Thymus (tissue), 11 donors: Measurements from ENCODE around the gene ODF4. TPM values are rescaled to one million over a fixed set of nuclear protein-coding genes. Genes with fewer than 3 reads are reported as not detected.

Experiments used
- DNase-seq, 9 donors: peaks; one replicate each; pipeline ENCODE4 v3.0.0-alpha.2; 2013; ENCODE audit warnings: low spot score in 9 of 9, low read depth in 6 of 9, missing footprints in 1 of 9
- H3K27ac ChIP-seq, 2 donors: one replicate each; pipeline ENCODE4 v1.5.1; 2013; ENCODE audit warnings: control low read depth in 1 of 2, low read depth in 1 of 2, low read length in 1 of 2, mild to moderate bottlenecking in 1 of 2, moderate library complexity in 1 of 2
- H3K27me3 ChIP-seq, 2 donors: one replicate each; pipeline ENCODE4 v1.5.1; 2013; ENCODE audit warnings: low read length in 1 of 2; ENCODE audit not compliant: control insufficient read depth in 2 of 2, insufficient read depth in 1 of 2
- H3K36me3 ChIP-seq, 2 donors: one replicate each; pipeline ENCODE4 v1.5.1; 2013; ENCODE audit warnings: low read length in 1 of 2, mild to moderate bottlenecking in 1 of 2, moderate library complexity in 1 of 2; ENCODE audit not compliant: control insufficient read depth in 2 of 2, insufficient read depth in 2 of 2
- H3K4me1 ChIP-seq, 2 donors: one replicate each; pipeline ENCODE4 v1.5.1; 2013; ENCODE audit warnings: low read length in 2 of 2; ENCODE audit not compliant: control insufficient read depth in 2 of 2, insufficient read depth in 2 of 2
- H3K4me3 ChIP-seq, 2 donors: one replicate each; pipeline ENCODE4 v1.5.1; 2013; ENCODE audit warnings: low read length in 2 of 2, control low read depth in 1 of 2, mild to moderate bottlenecking in 1 of 2
- H3K9me3 ChIP-seq, 2 donors: one replicate each; pipeline ENCODE4 v1.5.1; 2013; ENCODE audit warnings: low read length in 1 of 2, mild to moderate bottlenecking in 1 of 2; ENCODE audit not compliant: control insufficient read depth in 2 of 2, insufficient read depth in 1 of 2
- WGBS: extraction: QIAGEN DNeasy Blood & Tissue Kit; methylation state at CpG from one replicate; pipeline ENCODE4 v1.1.7; 2013; 5-methylcytosine and 5-hydroxymethylcytosine counted together
- polyA plus RNA-seq: library from polyadenylated mRNA; stranded (reverse); fragments of 200-250 nt; gene quantifications from one replicate; pipeline ENCODE4 v1.2.3, GENCODE V29; 2013
- total RNA-seq: library from RNA; stranded (reverse); fragments of 120-200 nt; gene quantifications from one replicate; pipeline ENCODE4 v1.2.4, GENCODE V29; 2013
- donor health status: healthy.

Gene ODF4
- total and polyA plus RNA-seq, 2 donors, result 0.05 TPM; not detected in 1

DNA sequence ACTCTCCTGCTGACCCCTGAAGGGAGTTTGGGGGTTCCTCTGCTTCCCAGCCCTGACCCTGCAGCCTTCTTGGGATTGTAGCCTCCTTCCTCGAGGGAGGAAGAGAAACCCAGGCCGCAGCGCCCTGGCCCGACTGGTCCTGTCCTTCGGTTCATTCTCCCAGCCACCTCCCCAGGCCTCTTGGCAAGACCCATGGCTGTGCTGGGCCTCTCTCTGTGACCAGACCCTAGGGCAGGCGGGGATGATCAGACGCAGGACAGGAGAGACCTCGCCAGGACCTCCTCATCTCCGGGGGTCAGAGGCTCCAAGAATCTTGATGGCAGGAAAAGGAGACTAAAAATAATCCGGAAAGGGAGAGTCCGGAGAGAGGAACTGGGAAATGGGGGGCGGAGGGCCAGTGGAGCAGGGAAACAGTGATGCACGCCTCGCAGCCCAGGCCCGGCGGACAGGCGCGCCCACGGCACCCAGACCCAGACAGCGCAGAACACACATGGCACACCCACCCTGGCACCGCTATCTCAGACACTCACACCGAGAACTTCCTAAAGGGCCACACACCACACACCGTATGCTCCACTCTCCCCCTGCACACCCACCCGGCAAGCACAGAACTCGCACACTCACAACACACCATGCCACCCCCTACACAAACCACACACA is 28.4 kb upstream of the ODF4 start:
- WGBS, result 94% methylated on average over 25 of the region's 25 CpGs
- DNase-seq, result no peak
- Histone ChIP-seq H3K27ac (no peak overlapping the region), H3K4me3 (no peak overlapping the region), H3K9me3 (no peaks in the 10 kb centered on the region), H3K36me3 (no peaks in the 10 kb centered on the region), H3K4me1 (no peaks in the 10 kb centered on the region), H3K27me3 (peaks cover 0 to 70% of the 10 kb centered on the region in 2 donors)

DNA sequence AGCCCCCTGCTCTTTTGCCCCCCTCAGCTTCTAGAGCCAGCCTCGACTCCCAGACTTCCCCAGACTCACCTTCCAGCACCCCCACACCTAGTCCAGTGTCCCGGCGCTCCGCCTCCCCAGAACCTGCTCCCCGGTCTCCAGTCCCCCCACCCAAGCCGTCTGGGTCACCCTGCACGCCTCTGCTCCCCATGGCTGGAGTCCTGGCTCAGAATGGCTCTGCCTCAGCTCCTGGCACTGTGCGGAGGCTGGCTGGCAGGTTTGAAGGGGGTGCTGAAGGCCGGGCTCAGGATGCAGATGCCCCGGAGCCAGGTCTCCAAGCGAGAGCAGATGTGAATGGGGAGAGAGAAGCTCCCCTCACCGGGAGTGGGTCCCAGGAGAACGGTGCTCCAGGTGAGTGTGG is 27.4 kb upstream of the ODF4 start:
- 93% methylated on average over 13 of the region's 13 CpGs for WGBS

DNA sequence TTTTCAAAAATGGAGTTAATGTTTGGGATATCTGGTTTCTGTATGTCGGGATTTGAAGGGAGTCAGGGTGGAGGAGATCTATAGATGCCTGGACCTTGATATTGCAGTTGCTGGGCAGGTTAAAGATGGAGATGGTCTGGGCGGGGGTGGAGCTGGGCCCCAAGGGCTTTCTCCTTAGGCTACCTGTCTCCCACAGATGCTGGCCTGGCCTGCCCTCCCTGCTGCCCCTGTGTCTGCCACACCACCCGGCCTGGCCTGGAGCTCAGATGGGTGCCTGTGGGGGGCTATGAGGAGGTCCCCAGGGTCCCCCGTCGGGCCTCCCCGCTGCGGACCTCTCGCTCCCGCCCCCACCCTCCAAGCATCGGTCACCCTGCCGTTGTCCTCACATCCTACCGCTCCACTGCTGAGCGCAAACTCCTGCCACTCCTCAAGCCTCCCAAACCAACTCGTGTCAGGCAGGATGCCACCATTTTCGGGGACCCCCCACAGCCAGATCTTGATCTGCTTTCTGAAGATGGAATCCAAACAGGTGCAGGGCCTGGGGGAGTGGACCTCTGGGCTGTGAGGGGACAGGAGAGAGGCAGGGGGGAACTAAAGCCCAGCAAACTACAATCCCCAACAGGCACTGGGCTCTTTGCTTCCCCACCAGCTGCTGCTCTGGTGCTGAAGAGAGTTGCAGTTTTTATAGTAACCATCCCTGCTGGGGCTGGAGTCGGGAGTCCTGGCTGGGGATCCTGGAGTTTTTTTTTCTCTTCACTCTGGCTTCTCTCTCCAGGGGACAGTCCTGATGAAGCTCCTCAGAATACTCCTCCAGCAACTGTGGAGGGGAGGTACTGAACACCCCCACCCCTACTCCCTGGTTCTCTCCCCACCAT is 26.7 kb upstream of the ODF4 start:
- WGBS, result 94% methylated on average over 16 of the region's 16 CpGs
- no peak for DNase-seq
- Histone ChIP-seq H3K36me3 (no peaks in the 10 kb centered on the region), H3K4me3 (no peak overlapping the region), H3K27me3 (peaks cover 0 to 77% of the 10 kb centered on the region in 2 donors), H3K4me1 (no peaks in the 10 kb centered on the region), H3K9me3 (no peaks in the 10 kb centered on the region), H3K27ac (no peak overlapping the region)

More for the DNA sequence above, 27.4 kb upstream of the ODF4 start:
- H3K4me3 ChIP-seq, result no peak overlapping the region
- DNase-seq, result no peak
- no peaks in the 10 kb centered on the region for H3K4me1 ChIP-seq
- no peak overlapping the region for H3K27ac ChIP-seq
- no peaks in the 10 kb centered on the region for H3K36me3 ChIP-seq
- H3K9me3 ChIP-seq, result no peaks in the 10 kb centered on the region
- H3K27me3 ChIP-seq, result peaks cover 0 to 77% of the 10 kb centered on the region in 2 donors

GRCh38 chr17:8314797-8315763 is 24.6 kb upstream of the ODF4 start:
- no peaks in the 10 kb centered on the region for H3K36me3 ChIP-seq
- no peak overlapping the region for H3K27ac ChIP-seq
- 63% methylated on average over 29 of the region's 29 CpGs for WGBS
- peaks cover 0 to 80% of the 10 kb centered on the region in 2 donors for H3K27me3 ChIP-seq
- no peaks in the 10 kb centered on the region for H3K4me1 ChIP-seq
- no peak overlapping the region for H3K4me3 ChIP-seq
- no peak for DNase-seq
- no peaks in the 10 kb centered on the region for H3K9me3 ChIP-seq

DNA sequence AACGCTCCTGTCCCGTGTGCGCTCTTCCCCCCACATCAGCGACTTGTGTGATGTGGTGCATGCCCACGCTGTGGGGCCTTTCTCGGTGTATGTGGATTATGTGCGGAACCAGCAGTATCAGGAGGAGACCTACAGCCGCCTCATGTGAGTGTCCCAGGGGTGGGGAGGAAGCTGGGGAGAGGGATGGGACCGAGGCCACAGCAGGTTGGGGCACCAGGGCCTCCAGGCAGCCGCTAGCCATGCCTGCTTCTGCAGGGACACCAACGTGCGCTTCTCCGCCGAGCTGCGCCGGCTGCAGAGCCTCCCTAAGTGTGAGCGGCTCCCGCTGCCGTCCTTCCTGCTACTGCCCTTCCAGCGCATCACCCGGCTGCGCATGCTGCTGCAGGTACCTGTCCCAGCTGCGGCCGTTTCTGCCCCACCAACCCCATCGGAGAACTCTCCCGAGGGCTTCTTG is 23.8 kb upstream of the ODF4 start:
- no peak for DNase-seq
- no peak overlapping the region for H3K27ac ChIP-seq
- H3K4me3 ChIP-seq, result no peak overlapping the region
- peaks cover 0 to 73% of the 10 kb centered on the region in 2 donors for H3K27me3 ChIP-seq
- 89% methylated on average over 26 of the region's 26 CpGs for WGBS
- H3K9me3 ChIP-seq, result no peaks in the 10 kb centered on the region
- H3K36me3 ChIP-seq, result no peaks in the 10 kb centered on the region
- no peaks in the 10 kb centered on the region for H3K4me1 ChIP-seq

- 94% methylated on average over 24 of the region's 24 CpGs for WGBS
- Histone ChIP-seq H3K4me3 (no peak overlapping the region), H3K27ac (no peak overlapping the region), H3K9me3 (no peaks in the 10 kb centered on the region), H3K27me3 (peaks cover 0 to 50% of the 10 kb centered on the region in 2 donors), H3K4me1 (no peaks in the 10 kb centered on the region), H3K36me3 (no peaks in the 10 kb centered on the region)
- DNase-seq, result no peak
Measured at GRCh38 chr17:8318010-8318935, 21.4 kb upstream of the ODF4 start.

GRCh38 chr17:8320262-8320661 is 19.4 kb upstream of the ODF4 start:
- Histone ChIP-seq H3K4me1 (no peaks in the 10 kb centered on the region), H3K4me3 (no peak overlapping the region), H3K27me3 (peaks cover 3 to 42% of the 10 kb centered on the region in 2 donors), H3K9me3 (no peaks in the 10 kb centered on the region), H3K36me3 (no peaks in the 10 kb centered on the region), H3K27ac (no peak overlapping the region)
- WGBS, result 97% methylated on average over 4 of the region's 4 CpGs
- no peak for DNase-seq

DNA sequence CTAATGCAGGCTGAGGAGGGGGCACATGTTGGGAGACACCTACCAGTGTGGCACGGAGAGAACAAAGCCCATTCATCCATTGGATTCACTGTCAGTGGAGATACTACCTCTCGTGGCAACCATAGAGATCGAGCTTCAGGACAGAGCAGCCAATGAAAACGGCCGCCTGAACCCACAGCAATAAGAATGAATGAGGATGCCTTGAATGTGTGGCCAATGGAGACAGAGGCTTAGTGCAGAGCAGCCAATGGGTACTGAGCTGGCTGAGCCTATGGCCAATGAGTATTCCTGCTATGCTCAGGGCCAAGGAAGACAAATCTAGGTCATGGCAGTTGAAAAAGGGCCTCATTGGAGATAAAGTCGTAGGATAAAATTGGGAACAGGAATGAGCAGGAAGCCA is 18.6 kb upstream of the ODF4 start:
- no peaks in the 10 kb centered on the region for H3K9me3 ChIP-seq
- H3K27ac ChIP-seq, result no peak overlapping the region
- H3K4me1 ChIP-seq, result peaks cover 0 to under 1% of the 10 kb centered on the region in 2 donors
- H3K27me3 ChIP-seq, result peaks cover 8 to 42% of the 10 kb centered on the region in 2 donors
- no peak for DNase-seq
- 89% methylated on average over 6 of the region's 6 CpGs for WGBS
- H3K36me3 ChIP-seq, result no peaks in the 10 kb centered on the region
- no peak overlapping the region for H3K4me3 ChIP-seq
